Hepatocyte (in vitro differentiated cells): ENCODE results near the gene ATF7IP2. TPM values are rescaled to one million over a fixed set of nuclear protein-coding genes. Genes with fewer than 3 reads are reported as not detected.

ENCODE experiments used
- DNase-seq: peaks from one replicate; pipeline ENCODE4 v3.0.0-alpha.2; 2016; ENCODE audit warnings: low spot score
- H2AFZ ChIP-seq: fragments of 200-600 bp; sonication (generic); 2 replicates; pipeline ENCODE4 v1.6.0; 2016; ENCODE audit warnings: antibody characterized with exemption, mild to moderate bottlenecking
- H3K27ac ChIP-seq: fragments of 200-600 bp; sonication (generic); 2 replicates; pipeline ENCODE4 v1.5.1; 2016; ENCODE audit warnings: mild to moderate bottlenecking
- H3K27me3 ChIP-seq: fragments of 200-600 bp; sonication (generic); 2 replicates; pipeline ENCODE4 v1.6.1; 2016
- H3K36me3 ChIP-seq: fragments of 200-600 bp; sonication (generic); replicated peaks from 2 replicates; pipeline ENCODE4 v1.5.1; 2016; ENCODE audit warnings: low read depth; ENCODE audit not compliant: insufficient read depth
- H3K4me1 ChIP-seq: fragments of 200-600 bp; sonication (generic); 2 replicates; pipeline ENCODE4 v1.5.1; 2016; ENCODE audit warnings: mild to moderate bottlenecking, moderate library complexity; ENCODE audit not compliant: insufficient read depth
- H3K4me2 ChIP-seq: fragments of 200-600 bp; sonication (generic); 2 replicates; pipeline ENCODE4 v1.6.0; 2016
- H3K4me3 ChIP-seq: fragments of 200-600 bp; sonication (generic); 2 replicates; pipeline ENCODE4 v1.5.1; 2016; ENCODE audit warnings: mild to moderate bottlenecking
- H3K79me2 ChIP-seq: fragments of 200-600 bp; sonication (generic); 2 replicates; pipeline ENCODE4 v1.6.0; 2017; ENCODE audit warnings: mild to moderate bottlenecking
- H3K9me2 ChIP-seq: fragments of 200-600 bp; sonication (generic); replicated peaks from 2 replicates; pipeline ENCODE4 v1.6.0; 2017; ENCODE audit warnings: mild to moderate bottlenecking; ENCODE audit not compliant: insufficient read depth
- H3K9me3 ChIP-seq: fragments of 200-600 bp; sonication (generic); 2 replicates; pipeline ENCODE4 v1.5.1; 2016; ENCODE audit warnings: low read depth, mild to moderate bottlenecking
- H4K20me1 ChIP-seq: fragments of 200-600 bp; sonication (generic); 2 replicates; pipeline ENCODE4 v1.6.0; 2016; ENCODE audit warnings: mild to moderate bottlenecking; ENCODE audit not compliant: insufficient read depth, poor library complexity, severe bottlenecking
- CTCF ChIP-seq: fragments of 200-600 bp; sonication (generic); IDR thresholded peaks from 2 replicates; pipeline ENCODE4 v1.5.1; 2016; ENCODE audit warnings: antibody characterized with exemption, mild to moderate bottlenecking; ENCODE audit not compliant: poor library complexity
- EZH2 ChIP-seq: fragments of 200-600 bp; sonication (generic); IDR thresholded peaks from 2 replicates; pipeline ENCODE4 v1.6.1; 2016; ENCODE audit warnings: antibody characterized with exemption, mild to moderate bottlenecking, borderline replicate concordance
- EZH2phosphoT487 ChIP-seq: fragments of 200-600 bp; sonication (generic); IDR thresholded peaks from one replicate; pipeline ENCODE4 v1.6.1; 2018; ENCODE audit warnings: antibody characterized with exemption, mild to moderate bottlenecking, low read depth, moderate library complexity; ENCODE audit not compliant: unreplicated experiment, severe bottlenecking
- WGBS: methylation state at CpG from one replicate; pipeline ENCODE4 v1.1.6; 2016; ENCODE audit warnings: low lambda C conversion rate; ENCODE audit errors: missing lambda C conversion rate; 5-methylcytosine and 5-hydroxymethylcytosine counted together
- polyA plus RNA-seq: library from polyadenylated mRNA; unstranded; fragments of >200 nt; fragmentation: Nextera tagmentation; extraction: Ambion mirVana; gene quantifications from 2 replicates; pipeline ENCODE4 v1.2.1, GENCODE V29; 2016
- total RNA-seq: library from RNA; depleted of rRNA; stranded (reverse); fragments of >200 nt; gene quantifications from 2 replicates; pipeline ENCODE4 v1.2.3, GENCODE V29; 2014

The ATF7IP2 gene
- total and polyA plus RNA-seq, 2 experiments from 2014 or later, result 58.3 to 68.7 TPM

GRCh38 chr16:10387188-10387617 is 1.3 kb downstream of the ATF7IP2 start:
- Histone ChIP-seq H3K4me1 (peaks cover 7% of the 10 kb centered on the region), H3K36me3 (no peaks in the 10 kb centered on the region), H3K4me2 (peak overlapping the region; percentile 74), H3K9me2 (no peaks in the 10 kb centered on the region), H2AFZ (no peak overlapping the region), H4K20me1 (peaks cover 6% of the 10 kb centered on the region), H3K27ac (peak overlapping the region; percentile 88), H3K4me3 (peak overlapping the region; percentile 61), H3K9me3 (no peaks in the 10 kb centered on the region), H3K27me3 (no peaks in the 10 kb centered on the region), H3K79me2 (peaks cover 59% of the 10 kb centered on the region)
- TF ChIP-seq CTCF (no peak), EZH2phosphoT487 (no peak), EZH2 (no peak)
- 47% methylated on average over 5 of the region's 5 CpGs for WGBS
- DNase-seq, result no peak

GRCh38 chr16:10388988-10389387 is 3.1 kb downstream of the ATF7IP2 start:
- H3K4me1 ChIP-seq, result peaks cover 7% of the 10 kb centered on the region
- no peaks in the 10 kb centered on the region for H3K9me2 ChIP-seq
- H3K4me2 ChIP-seq, result peak overlapping the region; percentile 74
- H3K36me3 ChIP-seq, result no peaks in the 10 kb centered on the region
- no peak for TF ChIP-seq CTCF
- no peak for TF ChIP-seq EZH2phosphoT487
- no peak for TF ChIP-seq EZH2
- H2AFZ ChIP-seq, result no peak overlapping the region
- H3K4me3 ChIP-seq, result no peak overlapping the region
- DNase-seq, result no peak
- no peaks in the 10 kb centered on the region for H3K27me3 ChIP-seq
- H4K20me1 ChIP-seq, result peaks cover 6% of the 10 kb centered on the region
- no peak overlapping the region for H3K27ac ChIP-seq
- H3K79me2 ChIP-seq, result peaks cover 75% of the 10 kb centered on the region
- WGBS, result 80% methylated on average over 5 of the region's 5 CpGs
- no peaks in the 10 kb centered on the region for H3K9me3 ChIP-seq

GRCh38 chr16:10390330-10390729 is 4.5 kb downstream of the ATF7IP2 start:
- Histone ChIP-seq H2AFZ (no peak overlapping the region), H3K4me3 (no peak overlapping the region), H3K4me1 (peaks cover 7% of the 10 kb centered on the region), H4K20me1 (peaks cover 6% of the 10 kb centered on the region), H3K27ac (no peak overlapping the region), H3K9me3 (no peaks in the 10 kb centered on the region), H3K36me3 (no peaks in the 10 kb centered on the region), H3K27me3 (no peaks in the 10 kb centered on the region), H3K9me2 (no peaks in the 10 kb centered on the region), H3K79me2 (peaks cover 88% of the 10 kb centered on the region), H3K4me2 (no peak overlapping the region)
- TF ChIP-seq CTCF, result no peak
- TF ChIP-seq EZH2, result no peak
- no peak for TF ChIP-seq EZH2phosphoT487
- DNase-seq, result no peak

- H4K20me1 ChIP-seq, result peaks cover 6% of the 10 kb centered on the region
- peaks cover 94% of the 10 kb centered on the region for H3K79me2 ChIP-seq
- no peak for DNase-seq
- H3K27ac ChIP-seq, result no peak overlapping the region
- peaks cover 7% of the 10 kb centered on the region for H3K4me1 ChIP-seq
- H3K36me3 ChIP-seq, result no peaks in the 10 kb centered on the region
- H3K9me3 ChIP-seq, result no peaks in the 10 kb centered on the region
- H3K9me2 ChIP-seq, result no peaks in the 10 kb centered on the region
- no peak for TF ChIP-seq CTCF
- TF ChIP-seq EZH2phosphoT487, result no peak
- TF ChIP-seq EZH2, result no peak
- H2AFZ ChIP-seq, result no peak overlapping the region
- 100% methylated on average over 5 of the region's 5 CpGs for WGBS
- H3K4me2 ChIP-seq, result no peak overlapping the region
- no peak overlapping the region for H3K4me3 ChIP-seq
- no peaks in the 10 kb centered on the region for H3K27me3 ChIP-seq
These were observed 5.0 kb downstream of the ATF7IP2 start for GRCh38 chr16:10390867-10391266.
